Lung microvascular endothelial cell (primary cell): ENCODE measurements around the gene NIPAL3. TPM values are rescaled to one million over a fixed set of nuclear protein-coding genes. Genes with fewer than 3 reads are reported as not detected.
"Not testable (repeated sequence)": the region's sequence is repeated elsewhere in the genome, so short reads cannot be mapped to it uniquely, and the experiment has no call there.

ENCODE experiments used
- DNase-seq, 2 donors: peaks; one replicate each; pipeline versions ENCODE4 v3.0.0 to v3.0.0-alpha.2; 2010; ENCODE audit warnings: low read depth in 2 of 2
- total RNA-seq: library from RNA; depleted of rRNA; stranded (reverse); fragments of >200 nt; gene quantifications from 2 replicates; pipeline ENCODE4 v1.2.1, GENCODE V29; 2014

NIPAL3 gene
- total RNA-seq, 1 donor from 2014 or later = 18.5 TPM

DNA sequence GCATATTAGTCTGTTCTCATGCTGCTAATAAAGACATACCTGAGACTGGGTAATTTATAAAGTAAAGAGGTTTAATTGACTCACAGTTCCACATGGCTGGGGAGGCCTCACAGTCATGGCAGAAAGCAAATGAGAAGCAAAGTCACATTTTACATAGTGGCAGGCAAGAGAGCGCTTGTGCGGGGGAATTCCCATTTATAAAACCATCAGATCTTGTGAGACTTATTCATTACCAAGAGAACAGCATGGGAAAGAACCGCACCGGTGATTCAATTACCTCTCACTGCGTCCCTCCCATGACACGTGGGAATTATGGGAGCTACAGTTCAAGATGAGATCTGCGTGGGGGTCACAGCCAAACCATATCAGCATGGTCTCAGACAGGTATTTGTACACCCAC, 72.6 kb downstream of the NIPAL3 start:
- not testable (repeated sequence) for DNase-seq

DNA sequence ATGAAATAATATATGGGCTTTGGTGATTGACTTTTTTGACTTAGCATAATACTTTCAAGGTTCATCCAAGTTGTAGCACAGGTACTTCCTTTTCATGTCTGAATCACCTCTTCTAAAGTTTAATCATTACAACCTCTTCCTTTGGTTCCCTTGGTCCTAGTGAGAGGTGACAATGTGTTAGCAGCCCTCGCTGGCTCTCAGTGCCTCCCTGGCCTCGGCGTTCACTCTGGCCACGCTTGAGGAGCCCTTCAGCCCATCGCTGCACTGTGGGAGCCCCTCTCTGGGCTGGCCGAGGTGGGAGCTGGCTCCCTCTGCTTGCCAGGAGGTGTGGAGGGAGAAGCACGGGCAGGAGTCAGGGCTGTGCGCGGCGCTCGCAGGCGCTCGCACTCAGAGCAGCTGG, 74.1 kb downstream of the NIPAL3 start:
- no peak for DNase-seq

DNA sequence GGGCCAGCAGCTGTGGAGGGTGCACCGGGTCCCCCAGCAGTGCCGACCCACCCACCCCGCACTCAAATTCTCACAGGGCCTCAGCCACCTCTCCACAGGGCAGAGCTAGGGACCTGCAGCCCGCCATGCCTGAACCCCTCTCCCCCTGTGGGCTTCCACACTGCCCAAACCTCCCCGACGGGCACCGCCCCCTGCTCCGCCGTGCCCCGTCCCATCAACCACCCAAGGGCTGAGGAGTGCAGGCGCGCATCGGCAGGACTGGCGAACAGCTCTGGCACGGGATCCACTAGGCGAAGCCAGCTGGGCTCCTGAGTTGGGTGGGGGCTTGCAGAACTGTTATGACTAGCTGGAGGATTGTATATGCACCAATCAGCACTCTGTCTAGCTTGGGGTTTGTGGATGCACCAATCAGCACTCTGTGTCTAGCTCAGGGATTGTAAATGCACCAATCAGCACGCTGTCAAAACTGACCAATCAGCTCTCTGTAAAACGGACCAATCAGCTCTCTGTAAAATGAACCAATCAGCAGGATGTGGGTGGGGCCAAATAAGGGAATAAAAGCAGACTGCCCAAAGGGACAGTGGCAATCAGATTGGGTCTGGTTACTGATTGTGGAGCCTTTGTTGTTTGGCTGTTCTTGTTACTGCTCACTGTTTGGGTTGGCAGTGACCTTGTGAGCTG, 74.6 kb downstream of the NIPAL3 start:
- DNase-seq = no peak

DNA sequence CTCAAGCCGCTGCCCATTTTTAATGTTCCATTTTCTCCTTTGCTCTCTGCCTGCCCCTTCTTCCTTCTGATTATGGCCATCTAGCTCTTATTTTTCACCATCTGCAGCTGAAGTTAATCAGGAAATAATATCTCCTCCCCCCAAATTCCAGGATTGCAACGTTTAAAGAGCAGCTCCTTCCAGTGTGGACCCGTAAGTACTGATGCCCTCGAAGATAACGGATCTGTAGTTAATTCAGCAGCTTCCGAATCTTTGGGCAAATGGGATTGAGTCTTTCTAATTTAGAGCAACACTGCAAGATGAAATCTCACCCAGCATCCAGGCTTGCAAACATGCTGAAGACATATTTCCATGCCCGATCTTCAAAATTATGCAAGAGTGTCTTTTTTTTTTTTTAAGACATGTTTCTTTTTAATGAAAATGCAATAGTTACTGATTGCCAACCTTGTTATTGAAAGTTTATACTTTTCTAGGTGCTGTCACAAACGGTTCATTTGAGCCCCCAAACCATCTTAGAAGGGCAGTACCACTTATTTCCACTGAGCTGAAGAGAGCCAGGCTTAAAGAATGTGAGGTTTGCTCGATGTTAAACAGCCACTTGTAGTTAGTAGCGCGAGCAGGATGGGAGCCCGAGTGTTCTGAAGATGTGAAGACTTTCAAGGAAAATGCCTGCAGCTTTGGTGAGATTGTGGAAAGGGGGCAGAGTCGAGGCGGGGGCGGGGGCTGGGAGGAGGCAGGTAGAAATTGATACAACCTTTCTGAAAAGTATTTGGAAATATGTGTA, 76.2 kb downstream of the NIPAL3 start:
- no peak for DNase-seq

DNA sequence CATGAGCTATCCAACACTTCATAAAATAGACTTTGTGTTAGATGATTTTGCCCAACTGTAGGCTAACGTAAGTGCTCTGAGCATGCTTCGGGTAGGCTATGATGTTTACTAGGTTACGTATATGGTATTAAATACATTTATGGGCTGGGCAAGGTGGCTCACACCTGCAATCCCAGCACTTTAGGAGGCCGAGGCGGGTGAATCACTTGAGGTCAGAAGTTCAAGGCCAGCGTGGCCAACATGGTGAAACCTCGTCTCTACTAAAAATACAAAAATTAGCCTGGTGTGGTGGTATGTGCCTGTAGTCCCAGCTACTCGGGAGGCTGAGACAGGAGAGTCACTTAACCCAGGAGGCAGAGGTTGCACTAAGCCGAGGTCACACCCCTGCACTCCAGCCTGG, 77.3 kb downstream of the NIPAL3 start:
- not testable (repeated sequence) for DNase-seq

DNA sequence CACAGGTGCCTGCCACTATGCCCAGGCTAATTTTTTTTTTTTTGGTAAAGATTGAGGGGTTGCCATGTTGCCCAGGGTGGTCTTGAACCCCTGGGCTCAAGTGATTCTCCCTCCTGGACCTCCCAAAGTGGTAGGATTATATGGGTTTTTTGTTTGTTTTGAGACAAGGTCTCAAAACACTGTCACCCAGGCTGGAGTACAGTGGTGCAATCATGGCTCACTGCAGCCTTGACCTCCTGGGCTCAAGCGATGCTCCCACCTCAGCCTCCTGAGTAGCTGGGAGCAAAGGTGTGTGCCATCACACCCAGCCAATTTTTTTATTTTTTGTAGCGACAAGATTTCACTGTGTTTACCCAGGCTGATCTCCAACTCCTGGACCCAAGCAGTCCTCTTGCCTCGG, 78.2 kb downstream of the NIPAL3 start:
- no peak for DNase-seq

DNA sequence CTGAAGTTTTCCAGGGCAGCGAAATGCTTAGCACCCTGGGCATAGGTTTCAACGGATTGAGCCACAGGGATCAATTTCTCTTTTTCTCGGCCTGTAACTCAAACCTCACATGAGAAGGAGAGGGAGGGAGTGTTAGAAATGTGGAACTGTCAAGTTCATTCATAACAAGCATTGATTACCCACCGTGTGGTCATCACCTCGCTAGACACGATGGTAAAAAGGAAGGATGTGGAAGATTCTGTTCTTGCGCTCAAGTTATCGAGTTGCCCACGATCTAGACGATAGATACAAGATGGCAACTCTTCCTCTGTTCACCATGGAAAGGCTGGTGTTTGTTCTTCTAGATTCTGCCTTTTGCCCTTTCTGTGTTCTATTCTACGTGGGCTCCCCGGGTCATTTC, 83.0 kb downstream of the NIPAL3 start:
- no peak for DNase-seq

DNA sequence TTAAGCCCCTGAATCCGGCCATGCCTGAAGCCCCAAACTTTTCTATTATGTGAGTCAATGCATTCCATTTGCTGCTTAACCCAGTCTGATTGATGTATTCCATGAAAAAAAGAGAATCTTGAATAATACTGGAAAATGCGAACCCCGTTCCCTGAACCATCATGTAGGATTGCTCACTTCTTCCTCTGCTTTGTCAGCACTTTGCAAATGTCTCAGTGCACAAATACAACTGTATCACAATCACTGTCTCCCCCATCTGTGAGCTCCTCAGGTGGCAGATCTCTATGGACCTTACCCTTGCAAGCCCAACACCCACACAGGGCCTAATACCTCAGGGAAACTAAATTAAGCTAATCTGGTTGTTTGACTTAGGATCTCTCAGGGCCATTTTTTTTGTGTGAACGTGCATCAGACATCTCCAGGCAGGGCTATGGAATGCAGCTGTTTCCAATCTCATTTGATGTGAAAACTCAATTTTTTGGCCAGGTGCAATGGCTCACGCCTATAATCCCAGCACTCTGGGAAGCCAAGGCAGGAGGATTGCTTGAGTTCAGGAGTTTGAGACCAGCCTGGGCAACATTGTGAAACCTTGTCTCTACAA, 84.9 kb downstream of the NIPAL3 start:
- no peak for DNase-seq

DNA sequence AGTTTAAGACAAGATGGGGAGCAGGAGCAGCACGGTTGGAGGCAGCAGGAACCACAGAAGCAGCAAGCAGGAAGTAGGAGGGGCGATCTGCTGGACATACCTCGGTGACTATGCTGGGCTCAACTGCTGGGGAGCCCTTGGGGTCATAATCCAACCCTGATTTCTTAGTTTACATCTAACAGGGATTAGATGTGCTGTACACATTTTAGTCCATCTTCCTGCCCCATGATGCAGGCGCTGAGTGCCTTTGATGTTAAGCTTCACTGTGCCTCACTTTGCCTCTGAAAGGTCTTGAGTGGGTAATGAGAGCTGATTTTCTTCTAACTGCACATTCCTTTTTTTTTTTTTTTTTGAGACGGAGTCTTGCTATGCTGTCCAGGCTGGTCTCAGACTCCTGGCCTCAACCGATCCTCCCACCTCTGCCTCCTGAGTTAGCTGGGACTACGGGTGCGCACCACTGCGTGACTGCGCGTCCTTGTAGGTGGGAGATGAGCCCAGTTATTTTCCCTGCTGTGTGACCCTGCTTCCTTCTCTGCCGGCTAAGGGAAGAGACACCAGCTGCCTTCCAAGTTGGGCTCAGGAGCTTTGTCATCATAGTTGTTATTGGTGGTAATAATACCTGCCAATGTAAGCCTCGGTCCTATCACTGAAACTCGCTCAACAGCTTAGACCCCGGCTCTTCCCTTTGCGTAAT, 85.9 kb downstream of the NIPAL3 start:
- DNase-seq = peak in 1 of 2 donors; percentile 24

DNA sequence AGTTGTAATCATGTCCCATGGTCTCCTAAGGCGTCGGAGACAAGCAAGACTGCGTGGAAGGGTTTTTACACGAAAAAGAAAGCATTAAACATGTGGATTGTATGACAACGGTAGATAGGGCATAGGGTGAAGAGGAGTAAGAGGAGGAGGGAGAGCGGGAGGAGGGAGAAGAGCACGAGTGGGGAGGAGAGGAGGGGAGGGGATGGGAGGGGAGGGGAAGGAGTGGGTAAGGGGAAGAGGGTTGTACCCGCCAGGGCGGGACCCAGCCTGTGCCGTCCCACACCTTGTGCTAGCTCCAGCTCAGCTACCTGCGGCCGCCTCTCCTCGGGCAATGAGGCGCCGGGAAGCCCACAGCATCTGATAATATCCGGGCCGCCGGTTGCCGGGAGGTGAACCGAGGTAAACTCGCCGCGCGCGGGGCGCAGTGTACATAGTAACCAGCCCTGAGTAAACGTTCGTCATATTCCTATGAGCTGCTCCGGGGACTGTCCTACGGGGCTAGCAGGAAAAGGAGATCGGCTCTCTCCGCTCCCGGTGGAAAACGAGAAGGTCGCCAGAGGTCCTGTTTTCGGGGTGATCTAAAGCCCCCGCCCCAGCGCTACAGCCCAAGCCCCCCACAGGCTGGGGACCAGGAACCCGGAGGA, 86.6 kb downstream of the NIPAL3 start:
- peak; percentile 62 to 71 for DNase-seq

DNA sequence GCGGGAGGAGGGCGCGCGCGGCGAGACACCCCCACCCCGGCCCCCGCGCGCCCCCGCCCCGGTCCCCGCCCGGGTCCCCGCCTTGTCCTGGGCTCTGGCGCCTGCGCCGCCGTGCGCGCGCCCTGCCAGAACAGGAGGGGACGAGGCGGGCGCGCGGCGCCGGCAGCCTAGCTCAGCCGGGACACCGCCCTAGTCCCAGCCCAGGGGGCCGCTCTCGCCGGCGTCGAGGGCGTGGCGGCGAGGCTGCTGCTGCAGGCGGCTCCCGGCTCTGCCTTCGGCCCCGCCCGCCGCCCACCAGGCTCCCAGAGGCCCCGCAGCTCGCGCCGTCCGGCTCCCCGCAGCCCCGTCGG, 87.1 kb downstream of the NIPAL3 start, which contains the start of gene RCAN3:
TSS of gene RCAN3 (plus strand) at position 128 of the 350 bp plus-strand sequence. CDS start 11,537 bp downstream, outside the sequence.
- peak; percentile 80 to 83 for DNase-seq

DNA sequence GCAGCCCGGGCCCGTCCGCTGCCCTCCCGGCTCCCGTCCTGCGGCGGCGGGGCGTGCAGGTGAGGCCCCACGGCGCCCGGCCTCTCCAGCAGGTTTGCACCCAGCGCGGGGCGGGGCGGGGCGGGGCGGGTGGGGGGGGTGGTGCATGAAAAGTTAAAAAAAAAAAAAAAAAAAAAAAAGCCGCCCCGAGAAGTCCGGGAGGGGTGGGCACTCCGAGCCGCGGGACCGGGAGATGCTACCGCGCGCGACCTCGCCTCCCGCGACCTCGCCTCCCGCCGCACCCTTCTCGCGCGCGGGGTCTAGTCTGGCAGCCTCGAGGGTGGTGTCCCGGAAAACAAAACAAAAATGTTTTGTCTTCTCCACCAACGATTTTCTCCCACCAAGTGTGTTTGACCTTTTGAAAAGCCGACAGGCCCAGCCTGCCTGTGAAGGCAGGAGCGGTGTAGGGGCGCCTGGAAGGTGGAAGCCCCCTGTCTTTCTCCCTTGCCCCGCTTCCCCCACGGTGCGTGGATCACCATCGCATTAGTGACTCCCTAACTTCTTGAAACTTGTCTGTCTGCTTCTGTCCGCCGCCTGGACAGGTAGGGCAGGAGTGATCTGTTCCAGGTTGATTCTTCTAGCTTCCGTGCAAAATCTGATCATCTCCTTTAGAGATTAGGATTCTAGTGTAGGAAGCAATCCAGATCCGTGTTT, 87.6 kb downstream of the NIPAL3 start:
- no peak for DNase-seq

DNA sequence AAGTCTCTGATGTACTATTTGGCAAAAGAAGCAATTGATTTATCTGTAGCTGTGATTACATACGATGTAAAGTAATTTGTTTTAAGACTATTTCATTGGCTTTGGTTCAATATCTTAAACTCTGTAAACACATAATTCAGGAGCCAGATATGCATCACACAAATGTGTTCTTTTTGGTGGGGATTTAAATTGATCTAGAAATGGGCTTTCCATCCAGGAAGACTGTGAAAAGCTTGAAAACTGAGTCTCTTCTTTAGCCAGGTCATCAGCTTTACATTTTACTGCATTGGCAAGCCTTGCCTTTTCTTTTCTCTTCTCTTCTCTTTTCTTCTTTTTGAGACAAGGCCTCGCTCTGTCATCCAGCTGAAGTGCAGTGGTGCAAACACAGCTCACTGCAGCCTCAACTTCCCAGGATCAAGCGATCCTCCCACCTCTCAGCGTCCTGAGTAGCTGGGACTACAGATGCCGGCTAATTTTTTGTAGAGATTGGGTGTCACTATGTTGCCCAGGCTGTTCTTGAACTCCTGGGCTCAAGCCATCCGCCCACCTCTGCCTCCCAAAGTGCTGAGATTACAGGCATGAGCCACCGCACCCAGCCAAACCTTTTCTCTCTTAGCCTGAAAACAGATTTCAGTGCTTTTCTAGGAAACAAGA, 88.4 kb downstream of the NIPAL3 start:
- DNase-seq = no peak

DNA sequence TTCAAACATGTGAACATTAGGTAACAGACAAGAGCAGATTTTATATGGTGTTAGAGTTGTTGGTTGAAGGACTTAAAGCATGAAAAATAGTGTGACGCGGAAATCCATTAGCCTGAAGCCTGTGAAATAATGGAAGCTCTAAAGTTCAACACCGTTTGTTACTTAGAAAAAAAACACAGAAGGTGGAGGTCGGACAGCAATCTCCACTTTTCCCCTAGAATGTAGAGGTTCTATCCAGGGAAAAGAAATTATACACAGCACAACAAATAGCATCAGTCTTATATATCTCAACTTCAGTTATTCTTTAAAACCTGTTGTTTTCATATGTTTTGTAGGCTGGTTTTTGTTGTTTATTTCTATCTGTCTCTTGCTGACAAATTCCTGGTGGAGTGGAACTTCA, 89.0 kb downstream of the NIPAL3 start:
- no peak for DNase-seq

DNA sequence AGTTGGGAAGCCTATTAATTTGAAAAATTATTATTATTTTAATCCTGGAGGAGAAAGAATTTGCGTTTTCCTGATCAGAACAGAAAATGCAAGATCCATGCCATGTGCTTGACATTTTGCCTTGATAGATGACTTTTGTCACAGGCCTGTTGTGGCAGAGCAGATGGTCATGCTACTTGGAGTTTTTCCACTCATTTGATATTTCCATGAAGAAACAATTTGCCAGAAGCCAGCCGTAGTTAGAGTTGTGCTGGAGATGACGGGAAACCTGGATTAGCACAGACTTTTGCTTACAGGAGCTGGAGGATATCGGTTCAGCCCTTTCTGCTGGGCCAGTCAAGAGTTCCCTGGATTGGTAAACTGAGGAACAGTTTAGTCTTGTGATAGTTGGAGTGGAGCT, 90.2 kb downstream of the NIPAL3 start:
- no peak for DNase-seq

DNA sequence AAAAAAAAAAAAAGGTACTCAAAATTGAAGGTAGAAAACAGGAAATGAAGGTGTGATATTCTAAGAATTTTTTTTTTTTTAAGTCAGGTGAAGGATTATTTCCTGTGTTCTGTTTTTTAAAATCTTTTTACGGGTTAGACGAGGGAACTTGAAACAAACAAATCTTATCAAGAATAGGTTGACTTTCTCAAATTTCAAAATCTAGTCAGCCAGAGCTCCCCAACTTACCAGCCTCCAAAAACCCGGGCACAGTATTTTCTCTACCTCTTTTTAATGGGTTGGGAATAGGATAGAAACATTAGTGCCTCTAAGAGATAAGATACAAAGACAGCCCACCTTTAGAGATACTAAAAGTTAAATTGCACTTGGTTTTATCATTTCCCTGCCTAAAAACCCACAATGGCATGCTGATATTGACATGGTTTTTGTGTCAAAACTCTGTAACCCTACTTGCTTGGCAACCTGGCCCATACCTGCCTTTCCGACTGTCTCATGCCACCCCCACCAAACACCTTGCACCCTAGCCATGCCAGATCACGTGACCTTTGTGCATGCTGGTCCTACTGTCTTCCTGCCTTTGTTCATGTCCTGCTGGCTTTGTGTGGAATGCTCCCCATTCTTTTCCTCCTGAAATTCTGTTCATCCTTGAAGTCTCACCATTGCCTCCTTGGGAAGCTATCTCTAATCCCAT, 91.2 kb downstream of the NIPAL3 start:
- DNase-seq = no peak

DNA sequence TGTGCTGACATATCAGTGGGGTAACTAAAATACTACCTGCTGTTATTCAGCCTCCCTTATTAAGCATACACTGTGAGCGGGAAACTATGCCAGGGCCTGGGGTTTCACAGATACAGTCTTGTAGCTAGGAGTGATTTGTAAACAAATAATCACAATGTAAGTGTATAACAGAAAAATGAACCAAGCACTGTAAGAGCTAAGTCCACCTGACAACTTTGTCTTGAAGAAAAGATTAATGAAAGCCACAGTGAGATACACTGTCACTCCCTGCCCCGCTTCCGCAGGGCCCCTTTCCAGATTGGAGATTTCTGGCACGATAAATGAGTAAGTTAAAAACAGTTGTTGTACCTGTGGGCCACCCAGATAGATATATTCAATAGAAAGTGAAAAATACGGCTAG, 91.8 kb downstream of the NIPAL3 start:
- DNase-seq = no peak

DNA sequence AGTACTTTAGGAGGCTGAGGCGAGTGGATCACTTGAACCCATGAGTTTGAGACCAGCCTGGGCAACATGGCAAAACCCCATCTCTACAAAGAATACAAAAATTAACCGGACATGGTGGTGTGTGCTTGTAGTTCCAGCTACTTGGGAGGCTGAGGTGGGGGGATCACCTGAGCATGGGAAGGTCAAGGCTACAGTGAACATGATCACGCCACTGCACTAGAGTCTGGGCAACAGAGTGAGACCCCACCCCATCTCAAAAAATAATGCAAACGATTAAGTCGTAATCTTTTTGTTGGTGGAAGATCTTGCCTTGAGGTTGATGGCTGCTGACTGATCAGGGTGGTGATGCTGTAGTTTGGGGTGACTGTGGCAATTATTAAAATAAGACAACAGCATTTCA, 93.3 kb downstream of the NIPAL3 start:
- no peak for DNase-seq

DNA sequence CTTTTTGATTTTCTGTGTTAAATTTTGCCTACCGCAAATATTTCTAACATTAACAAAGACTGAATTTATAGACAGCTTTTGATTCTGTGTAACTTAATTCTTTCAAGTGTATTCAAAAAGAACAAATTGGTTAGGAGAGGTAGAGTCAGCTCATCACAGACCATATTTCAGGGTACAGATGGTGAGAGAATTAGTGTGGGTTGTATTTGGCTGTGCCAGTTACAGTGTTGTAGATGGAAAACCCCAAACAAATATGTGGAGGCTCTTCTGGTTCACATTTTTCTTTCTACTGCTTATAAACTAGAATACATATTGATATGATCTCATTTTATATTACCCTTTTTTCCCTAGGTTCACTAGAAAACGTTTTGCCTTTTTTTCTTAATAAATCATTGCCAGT, 98.1 kb downstream of the NIPAL3 start:
- DNase-seq = no peak

DNA sequence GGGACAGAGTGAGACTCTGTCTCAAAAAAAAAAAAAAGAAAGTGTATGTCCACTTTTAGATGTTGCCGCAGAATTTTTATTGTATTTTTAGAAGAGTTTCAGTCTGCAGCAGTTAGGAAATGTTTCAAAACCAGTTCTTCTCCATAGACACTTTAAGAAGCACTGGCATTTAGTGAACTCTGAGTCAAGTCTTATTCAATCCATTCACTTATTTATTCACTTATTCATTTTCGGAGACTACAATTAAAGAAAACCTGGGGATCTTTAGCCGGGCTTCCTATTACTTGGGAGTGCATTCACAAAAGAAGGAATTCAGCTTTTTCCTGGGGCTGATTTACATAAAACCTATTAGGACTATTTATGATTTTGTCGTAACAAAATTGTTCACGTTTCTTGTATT, 99.3 kb downstream of the NIPAL3 start:
- no peak for DNase-seq
